Stimulated activated effector memory CD8-positive, alpha-beta T cell treated with anti-CD3 and anti-CD28 coated beads, Interleukin-12 subunit alpha, Interleukin-12 subunit beta, amount 100 ng/mL, for 72 hours (primary cell): Measurements from ENCODE around the gene TTC23.

ENCODE experiments used
- ATAC-seq: fragments of 150-1000 bp; cut with Tn5 transposase; 2 replicates; pipeline ENCODE4 v1.10.0; 2021
- DNase-seq, 2 donors: peaks; one replicate each; pipeline ENCODE4 v3.0.0; 2021 to 2022; ENCODE audit warnings: low spot score in 2 of 2
- H3K27ac Mint-ChIP-seq: one replicate; pipeline ENCODE4 v1.8.0; 2022; ENCODE audit warnings: mild to moderate bottlenecking, mixed read lengths
- H3K36me3 Mint-ChIP-seq: one replicate; pipeline ENCODE4 v1.8.0; 2022; ENCODE audit warnings: mild to moderate bottlenecking, mixed read lengths
- H3K4me1 Mint-ChIP-seq: one replicate; pipeline ENCODE4 v1.8.0; 2022; ENCODE audit warnings: mixed read lengths
- H3K4me3 Mint-ChIP-seq: one replicate; pipeline ENCODE4 v1.8.0; 2022; ENCODE audit warnings: mild to moderate bottlenecking, mixed read lengths
- H3K9me3 Mint-ChIP-seq: one replicate; pipeline ENCODE4 v1.8.0; 2022; ENCODE audit warnings: mixed read lengths

TTC23 gene

DNA sequence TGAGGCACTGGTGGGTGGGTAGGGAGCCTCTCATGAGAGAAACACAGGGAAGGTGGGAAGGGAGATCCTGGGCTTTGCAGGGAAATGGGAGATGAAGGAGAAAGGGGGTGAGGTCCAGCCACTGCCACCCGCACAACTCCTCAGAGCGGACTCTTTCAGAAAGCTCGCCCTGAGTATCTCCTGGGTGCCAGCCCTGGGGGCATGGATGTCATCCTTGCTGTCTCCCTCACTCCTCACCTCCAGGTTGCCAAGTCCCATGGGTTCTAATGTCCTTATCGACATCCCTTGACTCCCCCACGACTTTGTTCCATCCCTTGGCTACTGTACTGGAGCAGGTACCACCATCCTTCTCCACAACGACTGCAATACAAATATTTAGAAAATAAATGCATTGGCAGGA is 103.6 kb downstream of the TTC23 start:
- H3K36me3 Mint-ChIP-seq, result no peaks in the 10 kb centered on the region
- no peak overlapping the region for H3K27ac Mint-ChIP-seq
- no peaks in the 10 kb centered on the region for H3K9me3 Mint-ChIP-seq
- H3K4me3 Mint-ChIP-seq, result no peak overlapping the region
- ATAC-seq (no peak), DNase-seq (no peak)
- no peaks in the 10 kb centered on the region for H3K4me1 Mint-ChIP-seq

DNA sequence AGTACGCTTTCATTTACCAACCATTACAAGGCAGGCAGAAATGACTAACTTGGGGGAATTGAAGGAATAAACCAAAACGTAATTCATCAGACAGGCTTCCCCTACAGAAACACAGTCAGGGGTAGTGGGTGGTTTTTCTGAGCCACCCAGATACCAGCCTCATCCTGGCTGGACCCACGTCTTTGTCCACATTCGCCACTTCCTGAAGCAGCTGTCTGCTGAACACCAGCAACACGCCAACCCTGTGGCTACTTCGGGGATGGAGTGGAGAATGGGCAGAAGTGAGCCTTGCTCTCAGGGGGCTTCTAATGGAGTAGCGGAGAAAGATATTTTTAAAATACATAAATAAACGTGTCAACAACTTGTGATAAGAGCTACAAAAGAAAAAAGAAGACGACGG is 104.4 kb downstream of the TTC23 start:
- H3K36me3 Mint-ChIP-seq, result no peaks in the 10 kb centered on the region
- H3K4me3 Mint-ChIP-seq, result no peak overlapping the region
- no peak overlapping the region for H3K27ac Mint-ChIP-seq
- no peak for DNase-seq
- no peaks in the 10 kb centered on the region for H3K9me3 Mint-ChIP-seq
- no peak for ATAC-seq
- H3K4me1 Mint-ChIP-seq, result no peaks in the 10 kb centered on the region

DNA sequence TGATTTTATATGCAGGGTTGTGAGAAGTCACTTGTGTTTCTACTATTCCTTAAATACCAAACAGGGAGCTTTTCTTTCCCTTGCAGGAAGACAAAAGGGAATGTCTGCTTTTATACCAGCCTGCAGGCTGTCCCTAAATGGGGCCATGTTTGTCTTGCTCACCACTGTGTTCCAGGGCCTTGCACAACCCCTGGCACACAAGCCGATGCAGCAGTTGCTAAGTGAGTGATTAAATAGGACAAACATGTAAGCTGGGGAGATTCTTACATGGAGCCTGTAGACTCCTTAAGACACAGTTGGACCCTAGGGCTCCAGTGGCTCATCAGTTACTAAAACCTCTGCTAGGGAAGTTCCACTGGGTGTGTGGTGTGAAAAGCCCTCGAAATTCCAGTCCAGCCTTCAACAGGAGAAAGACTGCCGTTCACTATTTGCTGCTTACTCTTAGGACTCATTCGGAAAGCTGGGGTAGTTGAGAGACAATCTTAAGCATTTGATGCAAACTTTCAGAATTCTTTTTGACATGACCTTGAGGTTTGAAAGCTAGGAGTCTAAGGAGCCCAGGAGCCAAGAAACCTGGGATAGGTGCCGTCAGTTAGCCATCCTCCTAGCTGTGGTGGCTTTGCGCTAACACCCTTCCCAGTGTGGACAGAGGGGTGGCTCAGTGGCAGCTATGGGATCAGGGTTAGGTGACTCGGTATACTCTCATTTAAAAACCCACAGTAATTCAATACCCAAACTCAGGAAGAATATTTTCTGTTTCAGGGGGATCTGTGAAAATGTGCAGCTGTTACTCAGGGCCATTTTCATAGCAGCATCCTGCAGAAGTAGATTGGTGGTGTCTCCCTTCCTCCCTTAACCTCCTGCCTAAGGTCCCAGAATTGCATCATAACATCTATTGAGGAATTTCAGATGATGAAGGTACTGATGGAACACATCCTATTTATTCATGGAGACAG is 105.4 kb downstream of the TTC23 start:
- no peak for ATAC-seq
- Mint-ChIP-seq H3K27ac (no peak overlapping the region), H3K9me3 (no peaks in the 10 kb centered on the region), H3K4me3 (no peak overlapping the region), H3K4me1 (no peaks in the 10 kb centered on the region), H3K36me3 (no peaks in the 10 kb centered on the region)
- no peak for DNase-seq

DNA sequence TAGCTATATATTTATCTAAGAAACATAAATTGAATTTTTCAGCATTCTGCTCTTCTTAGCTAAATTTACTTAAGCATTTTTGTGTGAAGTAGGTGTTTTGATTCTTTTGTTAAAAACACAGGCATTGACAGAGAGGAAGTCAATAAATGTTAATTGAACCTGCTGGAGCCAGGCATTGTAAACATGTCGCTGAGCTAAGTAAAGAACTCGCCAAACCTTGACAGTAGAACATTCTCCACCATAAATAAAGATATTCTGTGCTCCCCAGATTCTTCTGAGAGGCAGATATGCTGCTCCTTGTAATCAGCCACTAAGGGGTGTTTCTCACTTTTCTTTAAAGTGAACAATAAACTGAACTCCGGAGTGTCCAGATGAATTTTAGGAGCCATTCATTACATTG is 106.1 kb downstream of the TTC23 start:
- Mint-ChIP-seq H3K27ac (no peak overlapping the region), H3K9me3 (no peaks in the 10 kb centered on the region), H3K4me1 (no peaks in the 10 kb centered on the region), H3K4me3 (no peak overlapping the region), H3K36me3 (no peaks in the 10 kb centered on the region)
- ATAC-seq (no peak), DNase-seq (no peak)

DNA sequence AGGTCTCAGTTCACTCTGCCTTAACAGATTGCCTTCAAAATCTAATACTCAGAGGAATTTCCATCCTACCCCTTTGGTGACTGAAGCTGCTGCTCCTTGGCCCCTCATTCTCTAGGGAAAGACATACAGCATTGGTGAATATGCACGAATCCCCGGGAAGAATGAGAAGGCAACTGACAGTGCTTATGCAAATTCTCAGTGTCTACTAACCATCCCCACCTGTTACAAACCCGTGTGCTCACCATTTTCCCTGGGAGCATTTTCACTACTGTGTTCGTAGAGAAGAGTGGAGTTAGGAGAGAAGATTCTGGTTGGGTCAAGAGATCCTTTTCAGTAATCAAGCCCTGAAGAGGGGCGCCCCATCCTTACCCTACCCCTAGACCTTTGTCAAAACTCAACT is 106.8 kb downstream of the TTC23 start:
- DNase-seq (no peak), ATAC-seq (no peak)
- Mint-ChIP-seq H3K36me3 (no peaks in the 10 kb centered on the region), H3K4me1 (no peaks in the 10 kb centered on the region), H3K4me3 (no peak overlapping the region), H3K27ac (no peak overlapping the region), H3K9me3 (no peaks in the 10 kb centered on the region)

DNA sequence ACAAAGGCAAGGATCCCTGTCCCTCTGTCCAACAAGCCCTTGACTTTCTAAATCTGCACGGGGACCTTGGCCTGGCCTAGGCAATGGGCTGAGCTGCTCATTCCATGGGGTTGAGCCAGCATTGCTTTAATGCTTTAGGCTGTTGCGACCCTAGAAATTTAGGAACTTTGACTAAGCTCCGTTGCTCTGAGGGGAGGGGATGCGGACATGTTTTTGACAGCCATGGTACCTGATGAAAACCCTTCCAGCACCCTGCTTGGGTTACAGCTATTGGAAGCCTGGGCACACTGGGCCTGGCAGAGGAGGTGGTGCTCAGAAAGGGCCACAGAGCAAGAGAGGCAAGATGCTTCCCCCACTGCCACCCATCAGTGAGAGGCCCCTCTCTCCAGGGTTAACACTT is 107.4 kb downstream of the TTC23 start:
- H3K27ac Mint-ChIP-seq, result no peak overlapping the region
- no peaks in the 10 kb centered on the region for H3K36me3 Mint-ChIP-seq
- DNase-seq (no peak), ATAC-seq (no peak)
- H3K4me3 Mint-ChIP-seq, result no peak overlapping the region
- no peaks in the 10 kb centered on the region for H3K9me3 Mint-ChIP-seq
- no peaks in the 10 kb centered on the region for H3K4me1 Mint-ChIP-seq

DNA sequence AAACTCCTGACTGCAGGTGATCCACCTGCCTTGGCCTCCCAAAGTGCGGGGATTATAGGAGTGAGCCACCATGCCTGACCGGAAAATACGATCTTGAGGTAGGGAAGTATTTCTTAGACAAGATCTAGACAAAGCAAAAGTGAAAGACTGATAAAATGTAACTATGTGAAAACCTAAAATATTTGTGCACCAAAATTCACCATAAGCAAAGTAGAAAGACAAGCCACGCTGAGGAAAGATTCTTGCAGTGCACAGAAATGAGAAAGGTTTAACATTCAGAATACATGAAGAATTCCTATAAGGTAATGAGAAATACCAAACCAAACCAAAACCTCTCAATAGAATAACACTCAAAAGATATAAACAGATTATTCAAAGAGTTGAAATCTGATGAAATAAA is 108.8 kb downstream of the TTC23 start:
- H3K27ac Mint-ChIP-seq, result no peak overlapping the region
- no peaks in the 10 kb centered on the region for H3K9me3 Mint-ChIP-seq
- H3K4me3 Mint-ChIP-seq, result no peak overlapping the region
- no peaks in the 10 kb centered on the region for H3K36me3 Mint-ChIP-seq
- no peak for DNase-seq
- no peak for ATAC-seq
- no peaks in the 10 kb centered on the region for H3K4me1 Mint-ChIP-seq

DNA sequence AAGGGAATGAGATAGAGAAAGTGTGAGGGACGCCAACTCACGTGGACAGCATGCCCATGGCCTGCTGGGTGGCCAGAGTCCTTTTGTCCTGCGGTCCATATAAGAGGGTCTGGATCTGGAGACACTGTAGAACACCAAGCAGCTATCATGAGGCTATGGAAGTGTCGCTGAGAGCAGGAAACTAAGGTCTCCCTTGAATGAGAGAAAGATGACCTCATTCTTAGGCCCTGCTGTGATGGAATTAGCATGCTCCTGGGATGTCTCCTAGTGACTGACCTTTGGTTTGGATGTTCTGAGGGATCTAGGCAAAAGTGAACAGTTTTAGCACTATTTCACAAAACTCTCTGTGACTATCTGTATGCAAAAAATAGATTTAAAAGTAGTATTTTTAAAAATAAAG is 110.1 kb downstream of the TTC23 start:
- H3K4me1 Mint-ChIP-seq, result peaks cover 7% of the 10 kb centered on the region
- ATAC-seq, result no peak
- H3K27ac Mint-ChIP-seq, result no peak overlapping the region
- H3K4me3 Mint-ChIP-seq, result no peak overlapping the region
- H3K9me3 Mint-ChIP-seq, result no peaks in the 10 kb centered on the region
- DNase-seq, result no peak
- no peaks in the 10 kb centered on the region for H3K36me3 Mint-ChIP-seq

DNA sequence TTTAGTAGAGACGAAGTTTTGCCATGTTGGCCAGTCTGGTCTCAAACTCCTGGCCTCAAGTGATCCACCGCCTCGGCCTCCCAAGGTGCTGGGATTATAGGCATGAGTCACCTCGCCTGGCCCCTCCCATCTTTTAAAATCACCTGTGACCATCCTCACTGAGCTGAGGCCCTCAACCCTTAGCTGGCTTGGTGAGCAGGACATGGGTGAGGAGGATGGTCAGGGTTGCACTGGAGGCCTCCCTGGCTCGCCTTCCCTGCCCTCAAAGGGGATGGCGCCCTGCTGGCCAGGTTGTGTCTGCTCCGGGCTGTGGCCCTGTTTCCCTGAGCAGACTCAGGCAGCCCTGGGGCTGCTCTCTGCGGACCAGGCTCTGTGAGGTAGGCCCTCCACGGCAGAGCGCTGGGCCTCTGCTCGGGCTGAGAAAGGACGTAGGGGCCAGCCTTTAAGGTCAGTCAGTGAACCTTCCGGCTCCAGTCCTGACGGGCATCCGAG is 110.8 kb downstream of the TTC23 start:
- no peak for ATAC-seq

DNA sequence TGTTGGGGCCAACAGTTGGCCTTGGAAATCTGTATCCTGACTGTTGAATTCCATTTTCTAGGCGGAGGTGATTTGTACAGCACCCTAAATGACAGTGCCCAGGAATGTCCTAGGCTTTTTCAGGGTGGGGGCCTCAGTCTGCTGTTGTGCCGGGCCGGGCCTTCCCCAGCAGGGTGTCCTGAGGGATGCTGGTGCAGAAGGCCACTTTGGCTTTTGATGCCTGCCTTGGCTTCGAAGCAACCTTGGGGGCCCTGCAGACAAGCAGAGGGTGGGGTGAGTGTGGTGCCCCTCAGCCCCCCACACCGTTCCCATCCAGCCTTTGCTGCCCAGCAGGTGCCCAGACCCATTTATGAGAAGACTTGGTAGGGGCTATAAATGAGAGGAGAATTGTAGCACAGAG is 111.5 kb downstream of the TTC23 start:
- no peaks in the 10 kb centered on the region for H3K36me3 Mint-ChIP-seq
- H3K27ac Mint-ChIP-seq, result no peak overlapping the region
- no peak for DNase-seq
- peaks cover 7% of the 10 kb centered on the region for H3K4me1 Mint-ChIP-seq
- H3K4me3 Mint-ChIP-seq, result no peak overlapping the region
- no peaks in the 10 kb centered on the region for H3K9me3 Mint-ChIP-seq
- no peak for ATAC-seq

More for the DNA sequence above, 110.8 kb downstream of the TTC23 start:
- no peak overlapping the region for H3K27ac Mint-ChIP-seq
- H3K9me3 Mint-ChIP-seq, result no peaks in the 10 kb centered on the region
- no peaks in the 10 kb centered on the region for H3K36me3 Mint-ChIP-seq
- H3K4me3 Mint-ChIP-seq, result no peak overlapping the region
- DNase-seq, result no peak
- H3K4me1 Mint-ChIP-seq, result peaks cover 7% of the 10 kb centered on the region

DNA sequence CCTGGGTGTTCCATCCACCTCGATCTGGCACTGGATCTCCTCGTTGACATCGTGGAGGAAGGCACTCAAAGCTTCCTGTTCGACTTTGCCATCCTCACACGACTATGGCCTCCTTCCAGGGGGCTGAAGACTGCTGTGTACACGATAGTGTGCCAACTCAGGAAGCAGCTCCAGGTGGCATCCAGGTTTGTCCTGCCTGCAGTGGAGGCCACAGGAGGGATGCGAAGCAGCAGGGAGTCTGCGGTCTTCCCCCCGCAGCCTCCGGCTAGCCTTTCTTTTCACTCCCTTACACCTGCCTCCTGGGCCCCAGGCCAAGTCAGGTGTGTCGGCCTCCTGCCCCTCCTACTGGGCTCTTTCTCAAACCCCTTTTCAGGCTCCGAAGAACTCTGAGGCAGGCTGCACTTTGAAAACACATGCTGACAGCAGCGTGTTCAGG is 112.3 kb downstream of the TTC23 start:
- ATAC-seq (no peak), DNase-seq (no peak)
- peaks cover 7% of the 10 kb centered on the region for H3K4me1 Mint-ChIP-seq
- H3K9me3 Mint-ChIP-seq, result no peaks in the 10 kb centered on the region
- H3K4me3 Mint-ChIP-seq, result no peak overlapping the region
- no peak overlapping the region for H3K27ac Mint-ChIP-seq
- H3K36me3 Mint-ChIP-seq, result peaks cover 5% of the 10 kb centered on the region

DNA sequence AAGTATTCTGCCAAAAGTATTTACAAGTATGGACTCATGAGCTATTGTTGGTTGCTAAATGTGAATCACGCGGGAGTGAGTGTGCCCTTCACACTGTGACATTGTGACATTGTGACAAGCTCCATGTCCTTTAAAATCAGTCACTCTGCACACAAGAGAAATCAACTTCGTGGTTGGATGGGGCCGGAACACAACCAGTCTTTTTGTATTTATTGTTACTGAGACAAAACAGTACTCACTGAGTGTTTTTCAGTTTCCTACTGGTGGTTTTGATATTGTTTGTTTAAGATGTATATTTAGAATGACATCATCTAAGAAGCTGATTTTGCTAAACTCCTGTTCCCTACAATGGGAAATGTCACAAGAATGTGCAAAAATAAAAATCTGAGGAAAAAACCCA is 114.2 kb downstream of the TTC23 start:
- ATAC-seq, result peak; percentile 76

DNA sequence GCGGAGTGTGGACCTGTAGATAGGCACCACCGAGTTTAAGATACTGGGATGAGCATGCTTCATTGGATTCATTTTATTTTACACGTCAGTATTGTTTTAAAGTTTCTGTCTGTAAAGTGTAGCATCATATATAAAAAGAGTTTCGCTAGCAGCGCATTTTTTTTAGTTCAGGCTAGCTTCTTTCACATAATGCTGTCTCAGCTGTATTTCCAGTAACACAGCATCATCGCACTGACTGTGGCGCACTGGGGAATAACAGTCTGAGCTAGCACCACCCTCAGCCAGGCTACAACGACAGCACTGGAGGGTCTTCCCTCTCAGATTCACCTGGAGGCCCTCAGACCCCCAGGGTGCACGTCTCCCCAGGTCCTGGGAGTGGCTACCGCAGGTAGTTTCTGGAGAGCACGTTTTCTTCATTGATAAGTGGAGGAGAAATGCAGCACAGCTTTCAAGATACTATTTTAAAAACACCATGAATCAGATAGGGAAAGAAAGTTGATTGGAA is 115.0 kb downstream of the TTC23 start:
- ATAC-seq (no peak), DNase-seq (no peak)
- Mint-ChIP-seq H3K27ac (peak overlapping the region; percentile 35), H3K4me3 (no peak overlapping the region), H3K9me3 (no peaks in the 10 kb centered on the region), H3K4me1 (peaks cover 7% of the 10 kb centered on the region), H3K36me3 (peaks cover 23% of the 10 kb centered on the region)

More for the DNA sequence above, 114.2 kb downstream of the TTC23 start:
- no peak for DNase-seq
- H3K27ac Mint-ChIP-seq, result no peak overlapping the region
- peaks cover 7% of the 10 kb centered on the region for H3K4me1 Mint-ChIP-seq
- peaks cover 21% of the 10 kb centered on the region for H3K36me3 Mint-ChIP-seq
- no peak overlapping the region for H3K4me3 Mint-ChIP-seq
- H3K9me3 Mint-ChIP-seq, result no peaks in the 10 kb centered on the region

DNA sequence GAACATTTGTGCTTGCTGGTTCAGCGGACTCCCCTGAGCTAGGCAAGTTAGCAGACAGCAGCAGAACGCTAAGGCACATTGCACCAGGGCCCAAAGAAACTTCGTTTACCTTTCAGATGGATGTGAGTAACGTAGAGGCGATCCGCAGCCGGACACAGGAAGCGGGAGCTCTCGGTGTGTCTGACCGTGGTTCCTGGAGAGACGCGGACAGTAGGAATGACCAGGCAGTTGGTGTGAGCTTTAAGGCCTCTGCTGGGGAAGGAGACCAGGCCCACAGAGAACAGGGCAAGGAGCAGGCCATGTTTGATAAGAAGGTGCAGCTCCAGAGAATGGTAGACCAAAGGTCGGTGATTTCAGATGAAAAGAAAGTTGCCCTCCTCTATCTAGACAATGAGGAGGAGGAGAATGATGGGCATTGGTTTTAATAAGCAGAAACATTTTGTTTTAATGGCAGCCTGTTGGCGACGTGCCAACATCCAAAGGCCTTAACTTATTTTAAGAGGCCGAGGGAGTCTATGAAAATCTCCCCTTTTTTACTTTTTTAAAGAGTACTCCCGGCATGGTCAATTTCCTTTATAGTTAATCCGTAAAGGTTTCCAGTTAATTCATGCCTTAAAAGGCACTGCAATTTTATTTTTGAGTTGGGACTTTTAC is 116.6 kb downstream of the TTC23 start:
- peaks cover 23% of the 10 kb centered on the region for H3K36me3 Mint-ChIP-seq
- peaks cover 7% of the 10 kb centered on the region for H3K4me1 Mint-ChIP-seq
- ATAC-seq, result no peak

DNA sequence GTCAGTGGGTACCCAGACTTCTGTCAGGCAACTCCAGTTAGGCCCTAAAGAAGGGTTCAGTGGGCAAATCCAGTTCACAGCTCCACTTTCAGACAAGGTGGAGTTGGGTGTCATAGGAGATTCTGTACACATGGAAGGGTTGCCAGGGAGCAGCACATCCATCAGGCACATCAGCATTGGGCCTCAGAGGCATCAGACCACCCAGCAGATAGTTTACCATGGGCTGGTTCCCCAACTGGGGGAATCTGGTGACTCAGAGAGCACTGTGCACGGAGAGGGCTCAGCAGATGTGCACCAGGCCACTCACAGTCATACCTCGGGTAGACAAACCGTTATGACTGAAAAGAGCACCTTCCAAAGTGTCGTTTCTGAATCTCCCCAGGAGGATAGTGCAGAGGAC is 117.3 kb downstream of the TTC23 start:
- ATAC-seq (no peak), DNase-seq (no peak)
- Mint-ChIP-seq H3K4me1 (peaks cover 7% of the 10 kb centered on the region), H3K27ac (peak overlapping the region; percentile 52), H3K36me3 (peaks cover 23% of the 10 kb centered on the region), H3K9me3 (no peaks in the 10 kb centered on the region), H3K4me3 (no peak overlapping the region)

More for the DNA sequence above, 116.6 kb downstream of the TTC23 start:
- Mint-ChIP-seq H3K9me3 (no peaks in the 10 kb centered on the region), H3K4me3 (no peak overlapping the region), H3K27ac (peak overlapping the region; percentile 52)
- no peak for DNase-seq
